ENCODE measurements around the gene IFNL1.

DNA sequence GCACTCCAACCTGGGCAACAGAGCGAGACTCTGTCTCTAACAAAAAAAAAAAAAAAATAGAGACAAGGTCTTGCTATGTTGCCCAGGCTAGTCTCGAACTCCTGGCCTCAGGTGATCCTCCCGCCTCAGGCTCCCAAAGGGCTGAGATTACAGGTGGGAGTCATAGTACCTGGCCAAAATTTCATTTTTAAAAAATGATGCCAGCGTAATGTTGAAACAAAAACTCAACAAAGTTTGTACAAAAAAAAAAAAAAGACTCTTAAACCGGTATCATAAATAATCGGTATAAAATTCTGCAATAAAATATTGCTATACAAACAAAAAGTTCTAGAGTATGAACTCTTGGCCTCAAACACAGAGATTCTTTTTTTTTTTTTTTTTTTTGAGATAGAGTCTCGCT, 36.1 kb downstream of the IFNL1 start:
- TF ChIP-seq POLR2A (IDR thresholded peaks at IDR 0.05) (no peak), EP300 (IDR thresholded peaks at IDR 0.05) (no peak)
- TF ChIP-seq, protein P1, sequence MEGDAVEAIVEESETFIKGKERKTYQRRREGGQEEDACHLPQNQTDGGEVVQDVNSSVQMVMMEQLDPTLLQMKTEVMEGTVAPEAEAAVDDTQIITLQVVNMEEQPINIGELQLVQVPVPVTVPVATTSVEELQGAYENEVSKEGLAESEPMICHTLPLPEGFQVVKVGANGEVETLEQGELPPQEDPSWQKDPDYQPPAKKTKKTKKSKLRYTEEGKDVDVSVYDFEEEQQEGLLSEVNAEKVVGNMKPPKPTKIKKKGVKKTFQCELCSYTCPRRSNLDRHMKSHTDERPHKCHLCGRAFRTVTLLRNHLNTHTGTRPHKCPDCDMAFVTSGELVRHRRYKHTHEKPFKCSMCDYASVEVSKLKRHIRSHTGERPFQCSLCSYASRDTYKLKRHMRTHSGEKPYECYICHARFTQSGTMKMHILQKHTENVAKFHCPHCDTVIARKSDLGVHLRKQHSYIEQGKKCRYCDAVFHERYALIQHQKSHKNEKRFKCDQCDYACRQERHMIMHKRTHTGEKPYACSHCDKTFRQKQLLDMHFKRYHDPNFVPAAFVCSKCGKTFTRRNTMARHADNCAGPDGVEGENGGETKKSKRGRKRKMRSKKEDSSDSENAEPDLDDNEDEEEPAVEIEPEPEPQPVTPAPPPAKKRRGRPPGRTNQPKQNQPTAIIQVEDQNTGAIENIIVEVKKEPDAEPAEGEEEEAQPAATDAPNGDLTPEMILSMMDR (IDR thresholded peaks at IDR 0.05) = no peak

Measured in ovary (tissue), 3 donors.